Measurements from ENCODE around the gene RNF38.

- TF ChIP-seq POLR2AphosphoS5 (IDR thresholded peaks at IDR 0.05; ENCODE audit: low read depth, low read length): no peak
- no peak for TF ChIP-seq POLR2A (IDR thresholded peaks at IDR 0.05; ENCODE audit: low read depth, low read length)
- TF ChIP-seq TAF1 (IDR thresholded peaks at IDR 0.05; ENCODE audit: low read depth, low read length): no peak
- no peak for TF ChIP-seq SPI1 (IDR thresholded peaks at IDR 0.05; ENCODE audit: low read depth, low read length)
- TF ChIP-seq PAX5 (IDR thresholded peaks at IDR 0.05; ENCODE audit: insufficient read depth, low read length, severe bottlenecking): no peak
- TF ChIP-seq POU2F2 (IDR thresholded peaks at IDR 0.05; ENCODE audit: low read depth, low read length): no peak
These were observed 37.7 kb upstream of the RNF38 start for GRCh38 chr9:36437790-36438189.
